GM23338 (cell line): ENCODE measurements around the gene AACS. TPM values are rescaled to one million over a fixed set of nuclear protein-coding genes. Genes with fewer than 3 reads are reported as not detected.

ENCODE experiments used
- ATAC-seq: fragments of 200-7000 bp; cut with Tn5 transposase; 3 replicates; pipeline ENCODE4 v1.9.1; 2020
- DNase-seq: peaks from one replicate; pipeline ENCODE4 v3.0.0-alpha.2; 2015; ENCODE audit warnings: low spot score
- H2AFZ ChIP-seq: fragments of 200-600 bp; sonication (generic); 2 replicates; pipeline ENCODE4 v1.8.0; 2016; ENCODE audit warnings: antibody characterized with exemption, mild to moderate bottlenecking, moderate library complexity
- H3F3A ChIP-seq: fragments of 200-600 bp; sonication (generic); replicated peaks from 2 replicates; pipeline ENCODE4 v1.8.0; 2017; ENCODE audit warnings: antibody characterized with exemption, mixed run types, low read depth
- H3K27ac ChIP-seq: fragments of 200-600 bp; sonication (generic); 2 replicates; pipeline ENCODE4 v1.6.1; 2016; ENCODE audit warnings: low read depth
- H3K27me3 ChIP-seq: fragments of 200-600 bp; sonication (generic); 2 replicates; pipeline ENCODE4 v1.8.0; 2016; ENCODE audit warnings: mild to moderate bottlenecking, mixed run types, moderate library complexity; ENCODE audit not compliant: insufficient read depth
- H3K36me3 ChIP-seq: fragments of 200-600 bp; sonication (generic); 2 replicates; pipeline ENCODE4 v1.8.0; 2016; ENCODE audit warnings: mild to moderate bottlenecking; ENCODE audit not compliant: insufficient read depth
- H3K4me1 ChIP-seq: fragments of 200-600 bp; sonication (generic); 2 replicates; pipeline ENCODE4 v1.8.0; 2016; ENCODE audit warnings: mild to moderate bottlenecking, moderate library complexity; ENCODE audit not compliant: insufficient read depth
- H3K4me2 ChIP-seq: fragments of 200-600 bp; sonication (generic); 2 replicates; pipeline ENCODE4 v1.7.1; 2017; ENCODE audit warnings: mixed run types
- H3K4me3 ChIP-seq: fragments of 200-600 bp; sonication (generic); 2 replicates; pipeline ENCODE4 v1.6.1; 2016; ENCODE audit warnings: mixed run types
- H3K79me2 ChIP-seq: fragments of 200-600 bp; sonication (generic); replicated peaks from 2 replicates; pipeline ENCODE4 v1.8.0; 2017; ENCODE audit warnings: mild to moderate bottlenecking; ENCODE audit not compliant: insufficient read depth
- H3K9me2 ChIP-seq: fragments of 200-600 bp; sonication (generic); 2 replicates; pipeline ENCODE4 v1.8.0; 2017; ENCODE audit not compliant: insufficient read depth
- H4K20me1 ChIP-seq: fragments of 200-600 bp; sonication (generic); replicated peaks from 2 replicates; pipeline ENCODE4 v1.8.0; 2017; ENCODE audit warnings: mild to moderate bottlenecking; ENCODE audit not compliant: insufficient read depth
- H3K27ac Mint-ChIP-seq: 2 replicates; pipeline ENCODE4 v1.8.0; 2020; ENCODE audit warnings: inconsistent platforms, mild to moderate bottlenecking, moderate library complexity, mixed read lengths
- H3K27me3 Mint-ChIP-seq: 3 replicates; pipeline ENCODE4 v1.8.0; 2022; ENCODE audit warnings: low read depth, mild to moderate bottlenecking, moderate library complexity, mixed read lengths, inconsistent platforms; ENCODE audit not compliant: insufficient read depth, poor library complexity
- H3K36me3 Mint-ChIP-seq: 3 replicates; pipeline ENCODE4 v1.8.0; 2021; ENCODE audit warnings: low read depth, mild to moderate bottlenecking, inconsistent platforms, moderate library complexity, mixed read lengths
- H3K4me1 Mint-ChIP-seq: 3 replicates; pipeline ENCODE4 v1.8.0; 2020; ENCODE audit warnings: mild to moderate bottlenecking, inconsistent platforms, mixed read lengths
- H3K4me3 Mint-ChIP-seq: 3 replicates; pipeline ENCODE4 v1.8.0; 2021; ENCODE audit warnings: moderate library complexity, mild to moderate bottlenecking, inconsistent platforms, mixed read lengths
- H3K9me3 Mint-ChIP-seq: 3 replicates; pipeline ENCODE4 v1.8.0; 2020; ENCODE audit warnings: moderate library complexity, mild to moderate bottlenecking, inconsistent platforms, mixed read lengths
- CREB1 ChIP-seq: fragments of 250-450 bp; sonication (Bioruptor Pico); IDR thresholded peaks from 2 replicates; pipeline ENCODE4 v1.5.0; 2020; ENCODE audit warnings: low read depth, mild to moderate bottlenecking, moderate library complexity
- EZH2 ChIP-seq: fragments of 200-600 bp; sonication (generic); IDR thresholded peaks from one replicate; pipeline ENCODE4 v1.8.0; 2017; ENCODE audit warnings: antibody characterized with exemption, mild to moderate bottlenecking, low read depth; ENCODE audit not compliant: unreplicated experiment
- EZH2phosphoT487 ChIP-seq: fragments of 200-600 bp; sonication (generic); IDR thresholded peaks from one replicate; pipeline ENCODE4 v1.8.1; 2018; ENCODE audit warnings: antibody characterized with exemption; ENCODE audit not compliant: unreplicated experiment
- JUNB ChIP-seq: IDR thresholded peaks from one replicate; pipeline ENCODE4 v1.6.1; 2016; ENCODE audit warnings: antibody characterized with exemption; ENCODE audit not compliant: unreplicated experiment
- NANOG ChIP-seq: IDR thresholded peaks from 2 replicates; pipeline ENCODE4 v1.6.1; 2016; ENCODE audit warnings: antibody characterized with exemption, borderline replicate concordance
- POLR2AphosphoS5 ChIP-seq: IDR thresholded peaks from 2 replicates; pipeline ENCODE4 v1.6.1; 2016; ENCODE audit warnings: antibody characterized with exemption, low read depth
- STAT1 ChIP-seq: IDR thresholded peaks from one replicate; pipeline ENCODE4 v1.6.1; 2016; ENCODE audit warnings: antibody characterized with exemption; ENCODE audit not compliant: unreplicated experiment
- ZNF114 ChIP-seq: fragments of 250-450 bp; sonication (Bioruptor Pico); IDR thresholded peaks from 2 replicates; pipeline ENCODE4 v1.5.0; 2020; ENCODE audit warnings: mild to moderate bottlenecking, moderate library complexity
- ZNF331 ChIP-seq: fragments of 250-450 bp; sonication (Bioruptor Pico); IDR thresholded peaks from 2 replicates; pipeline ENCODE4 v1.5.0; 2020; ENCODE audit warnings: low read depth, mild to moderate bottlenecking, moderate library complexity
- polyA plus RNA-seq: library from polyadenylated mRNA; unstranded; fragments of >200 nt; fragmentation: Nextera tagmentation; extraction: Ambion mirVana; gene quantifications from 2 replicates; pipeline ENCODE4 v1.2.1, GENCODE V29; 2016
- total RNA-seq: library from RNA; depleted of rRNA; stranded (reverse); fragments of >200 nt; shearing (Covaris generic); gene quantifications from 2 replicates; pipeline ENCODE4 v1.2.3, GENCODE V29; 2014
- TF ChIP-seq, protein P1 (sequence below): IDR thresholded peaks from one replicate; pipeline ENCODE4 v1.6.1; 2018; ENCODE audit warnings: antibody characterized with exemption; ENCODE audit not compliant: unreplicated experiment
- TF ChIP-seq, protein P2 (sequence below): fragments of 250-450 bp; sonication (Bioruptor Pico); IDR thresholded peaks from 2 replicates; pipeline ENCODE4 v1.5.0; 2020; ENCODE audit warnings: mild to moderate bottlenecking, moderate library complexity
- TF ChIP-seq, protein P3 (sequence below): IDR thresholded peaks from 2 replicates; pipeline ENCODE4 v1.6.1; 2016; ENCODE audit warnings: antibody characterized with exemption

Gene AACS
- total and polyA plus RNA-seq, 2 experiments from 2014 or later = 31.1 to 64.4 TPM

DNA sequence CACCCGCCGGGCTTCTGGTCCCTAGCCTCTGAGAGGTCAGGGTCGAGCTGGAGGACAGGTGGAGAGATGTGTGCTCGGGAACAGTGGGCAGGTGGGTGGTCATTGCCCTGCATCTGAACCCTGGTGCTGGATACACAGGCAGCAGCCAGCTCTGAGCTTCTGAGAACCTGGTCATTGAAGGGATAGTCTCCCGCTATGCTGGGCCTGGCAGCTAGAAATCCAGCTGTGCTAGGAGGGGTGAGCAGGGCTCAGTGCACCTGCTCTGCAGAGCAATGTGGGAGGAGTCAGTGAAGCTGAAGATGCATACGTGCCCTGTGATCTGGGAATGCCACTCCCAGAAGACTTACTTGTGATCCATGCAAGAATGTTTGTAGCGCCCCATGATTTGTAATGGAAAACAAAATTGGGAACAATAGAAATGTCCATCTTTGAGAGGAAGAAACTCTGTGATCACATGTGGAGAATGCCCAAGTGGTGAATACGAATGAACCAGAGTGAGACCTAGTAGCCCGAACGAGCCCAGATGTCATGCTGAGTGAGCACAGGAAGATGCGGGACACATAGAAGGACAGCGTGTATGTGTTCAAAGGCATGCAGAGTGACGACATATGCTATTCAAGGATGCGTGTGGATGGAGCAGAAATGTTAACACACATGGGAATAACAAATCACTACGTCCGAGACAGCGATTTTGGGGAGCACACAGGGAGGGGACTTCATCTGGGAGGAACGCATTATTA is 63.4 kb downstream of the AACS start:
- Mint-ChIP-seq H3K4me1 (peaks cover 7% of the 10 kb centered on the region; the same call in 2 of the 3 replicates), H3K9me3 (no peaks in the 10 kb centered on the region; the same call in 2 of the 3 replicates), H3K27me3 (peaks cover 7% of the 10 kb centered on the region), H3K27ac (no peak overlapping the region), H3K36me3 (peaks cover 26% of the 10 kb centered on the region), H3K4me3 (no peak overlapping the region)
- H3K27me3 ChIP-seq = no peaks in the 10 kb centered on the region
- DNase-seq (no peak), ATAC-seq (peak; percentile 31; the same call in 1 of the 3 replicates)
- no peak overlapping the region for H3K4me3 ChIP-seq
- H4K20me1 ChIP-seq = 0 out of 2 replicates have a peak, but pooled peaks cover 3% of the 10 kb centered on the region
- no peaks in the 10 kb centered on the region for H3K9me2 ChIP-seq
- no peak overlapping the region for H2AFZ ChIP-seq
- H3K27ac ChIP-seq = no peak overlapping the region
- H3F3A ChIP-seq = no peaks in the 10 kb centered on the region
- no peaks in the 10 kb centered on the region for H3K4me1 ChIP-seq
- no peak overlapping the region for H3K4me2 ChIP-seq
- H3K79me2 ChIP-seq = no peaks in the 10 kb centered on the region
- TF ChIP-seq JUNB (no peak), ZNF331 (CRISPR knock-in tag) (no peak), EZH2phosphoT487 (no peak), EZH2 (no peak), CREB1 (CRISPR knock-in tag) (no peak), NANOG (no peak), ZNF114 (CRISPR knock-in tag) (no peak), POLR2AphosphoS5 (no peak), STAT1 (no peak)
- TF ChIP-seq, protein P1, sequence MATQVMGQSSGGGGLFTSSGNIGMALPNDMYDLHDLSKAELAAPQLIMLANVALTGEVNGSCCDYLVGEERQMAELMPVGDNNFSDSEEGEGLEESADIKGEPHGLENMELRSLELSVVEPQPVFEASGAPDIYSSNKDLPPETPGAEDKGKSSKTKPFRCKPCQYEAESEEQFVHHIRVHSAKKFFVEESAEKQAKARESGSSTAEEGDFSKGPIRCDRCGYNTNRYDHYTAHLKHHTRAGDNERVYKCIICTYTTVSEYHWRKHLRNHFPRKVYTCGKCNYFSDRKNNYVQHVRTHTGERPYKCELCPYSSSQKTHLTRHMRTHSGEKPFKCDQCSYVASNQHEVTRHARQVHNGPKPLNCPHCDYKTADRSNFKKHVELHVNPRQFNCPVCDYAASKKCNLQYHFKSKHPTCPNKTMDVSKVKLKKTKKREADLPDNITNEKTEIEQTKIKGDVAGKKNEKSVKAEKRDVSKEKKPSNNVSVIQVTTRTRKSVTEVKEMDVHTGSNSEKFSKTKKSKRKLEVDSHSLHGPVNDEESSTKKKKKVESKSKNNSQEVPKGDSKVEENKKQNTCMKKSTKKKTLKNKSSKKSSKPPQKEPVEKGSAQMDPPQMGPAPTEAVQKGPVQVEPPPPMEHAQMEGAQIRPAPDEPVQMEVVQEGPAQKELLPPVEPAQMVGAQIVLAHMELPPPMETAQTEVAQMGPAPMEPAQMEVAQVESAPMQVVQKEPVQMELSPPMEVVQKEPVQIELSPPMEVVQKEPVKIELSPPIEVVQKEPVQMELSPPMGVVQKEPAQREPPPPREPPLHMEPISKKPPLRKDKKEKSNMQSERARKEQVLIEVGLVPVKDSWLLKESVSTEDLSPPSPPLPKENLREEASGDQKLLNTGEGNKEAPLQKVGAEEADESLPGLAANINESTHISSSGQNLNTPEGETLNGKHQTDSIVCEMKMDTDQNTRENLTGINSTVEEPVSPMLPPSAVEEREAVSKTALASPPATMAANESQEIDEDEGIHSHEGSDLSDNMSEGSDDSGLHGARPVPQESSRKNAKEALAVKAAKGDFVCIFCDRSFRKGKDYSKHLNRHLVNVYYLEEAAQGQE = no peak
- TF ChIP-seq, protein P2, sequence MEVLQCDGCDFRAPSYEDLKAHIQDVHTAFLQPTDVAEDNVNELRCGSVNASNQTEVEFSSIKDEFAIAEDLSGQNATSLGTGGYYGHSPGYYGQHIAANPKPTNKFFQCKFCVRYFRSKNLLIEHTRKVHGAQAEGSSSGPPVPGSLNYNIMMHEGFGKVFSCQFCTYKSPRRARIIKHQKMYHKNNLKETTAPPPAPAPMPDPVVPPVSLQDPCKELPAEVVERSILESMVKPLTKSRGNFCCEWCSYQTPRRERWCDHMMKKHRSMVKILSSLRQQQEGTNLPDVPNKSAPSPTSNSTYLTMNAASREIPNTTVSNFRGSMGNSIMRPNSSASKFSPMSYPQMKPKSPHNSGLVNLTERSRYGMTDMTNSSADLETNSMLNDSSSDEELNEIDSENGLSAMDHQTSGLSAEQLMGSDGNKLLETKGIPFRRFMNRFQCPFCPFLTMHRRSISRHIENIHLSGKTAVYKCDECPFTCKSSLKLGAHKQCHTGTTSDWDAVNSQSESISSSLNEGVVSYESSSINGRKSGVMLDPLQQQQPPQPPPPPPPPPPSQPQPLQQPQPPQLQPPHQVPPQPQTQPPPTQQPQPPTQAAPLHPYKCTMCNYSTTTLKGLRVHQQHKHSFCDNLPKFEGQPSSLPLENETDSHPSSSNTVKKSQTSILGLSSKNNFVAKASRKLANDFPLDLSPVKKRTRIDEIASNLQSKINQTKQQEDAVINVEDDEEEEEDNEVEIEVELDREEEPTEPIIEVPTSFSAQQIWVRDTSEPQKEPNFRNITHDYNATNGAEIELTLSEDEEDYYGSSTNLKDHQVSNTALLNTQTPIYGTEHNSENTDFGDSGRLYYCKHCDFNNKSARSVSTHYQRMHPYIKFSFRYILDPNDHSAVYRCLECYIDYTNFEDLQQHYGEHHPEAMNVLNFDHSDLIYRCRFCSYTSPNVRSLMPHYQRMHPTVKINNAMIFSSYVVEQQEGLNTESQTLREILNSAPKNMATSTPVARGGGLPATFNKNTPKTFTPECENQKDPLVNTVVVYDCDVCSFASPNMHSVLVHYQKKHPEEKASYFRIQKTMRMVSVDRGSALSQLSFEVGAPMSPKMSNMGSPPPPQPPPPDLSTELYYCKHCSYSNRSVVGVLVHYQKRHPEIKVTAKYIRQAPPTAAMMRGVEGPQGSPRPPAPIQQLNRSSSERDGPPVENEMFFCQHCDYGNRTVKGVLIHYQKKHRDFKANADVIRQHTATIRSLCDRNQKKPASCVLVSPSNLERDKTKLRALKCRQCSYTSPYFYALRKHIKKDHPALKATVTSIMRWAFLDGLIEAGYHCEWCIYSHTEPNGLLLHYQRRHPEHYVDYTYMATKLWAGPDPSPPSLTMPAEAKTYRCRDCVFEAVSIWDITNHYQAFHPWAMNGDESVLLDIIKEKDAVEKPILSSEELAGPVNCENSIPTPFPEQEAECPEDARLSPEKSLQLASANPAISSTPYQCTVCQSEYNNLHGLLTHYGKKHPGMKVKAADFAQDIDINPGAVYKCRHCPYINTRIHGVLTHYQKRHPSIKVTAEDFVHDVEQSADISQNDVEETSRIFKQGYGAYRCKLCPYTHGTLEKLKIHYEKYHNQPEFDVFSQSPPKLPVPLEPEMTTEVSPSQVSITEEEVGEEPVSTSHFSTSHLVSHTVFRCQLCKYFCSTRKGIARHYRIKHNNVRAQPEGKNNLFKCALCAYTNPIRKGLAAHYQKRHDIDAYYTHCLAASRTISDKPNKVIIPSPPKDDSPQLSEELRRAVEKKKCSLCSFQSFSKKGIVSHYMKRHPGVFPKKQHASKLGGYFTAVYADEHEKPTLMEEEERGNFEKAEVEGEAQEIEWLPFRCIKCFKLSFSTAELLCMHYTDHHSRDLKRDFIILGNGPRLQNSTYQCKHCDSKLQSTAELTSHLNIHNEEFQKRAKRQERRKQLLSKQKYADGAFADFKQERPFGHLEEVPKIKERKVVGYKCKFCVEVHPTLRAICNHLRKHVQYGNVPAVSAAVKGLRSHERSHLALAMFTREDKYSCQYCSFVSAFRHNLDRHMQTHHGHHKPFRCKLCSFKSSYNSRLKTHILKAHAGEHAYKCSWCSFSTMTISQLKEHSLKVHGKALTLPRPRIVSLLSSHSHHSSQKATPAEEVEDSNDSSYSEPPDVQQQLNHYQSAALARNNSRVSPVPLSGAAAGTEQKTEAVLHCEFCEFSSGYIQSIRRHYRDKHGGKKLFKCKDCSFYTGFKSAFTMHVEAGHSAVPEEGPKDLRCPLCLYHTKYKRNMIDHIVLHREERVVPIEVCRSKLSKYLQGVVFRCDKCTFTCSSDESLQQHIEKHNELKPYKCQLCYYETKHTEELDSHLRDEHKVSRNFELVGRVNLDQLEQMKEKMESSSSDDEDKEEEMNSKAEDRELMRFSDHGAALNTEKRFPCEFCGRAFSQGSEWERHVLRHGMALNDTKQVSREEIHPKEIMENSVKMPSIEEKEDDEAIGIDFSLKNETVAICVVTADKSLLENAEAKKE (CRISPR knock-in tag) = no peak
- TF ChIP-seq, protein P3, sequence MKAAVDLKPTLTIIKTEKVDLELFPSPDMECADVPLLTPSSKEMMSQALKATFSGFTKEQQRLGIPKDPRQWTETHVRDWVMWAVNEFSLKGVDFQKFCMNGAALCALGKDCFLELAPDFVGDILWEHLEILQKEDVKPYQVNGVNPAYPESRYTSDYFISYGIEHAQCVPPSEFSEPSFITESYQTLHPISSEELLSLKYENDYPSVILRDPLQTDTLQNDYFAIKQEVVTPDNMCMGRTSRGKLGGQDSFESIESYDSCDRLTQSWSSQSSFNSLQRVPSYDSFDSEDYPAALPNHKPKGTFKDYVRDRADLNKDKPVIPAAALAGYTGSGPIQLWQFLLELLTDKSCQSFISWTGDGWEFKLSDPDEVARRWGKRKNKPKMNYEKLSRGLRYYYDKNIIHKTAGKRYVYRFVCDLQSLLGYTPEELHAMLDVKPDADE = no peak
- peaks cover 6% of the 10 kb centered on the region for H3K36me3 ChIP-seq
